GM18907 (cell line): Measurements from ENCODE around the gene FEM1A.
"Not testable (repeated sequence)": the region's sequence is repeated elsewhere in the genome, so short reads cannot be mapped to it uniquely, and the experiment has no call there.

Experiments used
- ATAC-seq: cut with Tn5 transposase; IDR thresholded peaks from one replicate; pipeline ENCODE4 v1.9.1; 2021; ENCODE audit warnings: mild to moderate bottlenecking, moderate library complexity; ENCODE audit not compliant: unreplicated experiment

The FEM1A gene

GRCh38 chr19:4811328-4812131 lies 20.0 kb downstream of the FEM1A start:
- no peak for ATAC-seq

- ATAC-seq = no peak
These were observed 23.3 kb downstream of the FEM1A start for GRCh38 chr19:4814625-4815425.

- ATAC-seq = no peak
These were observed 24.1 kb downstream of the FEM1A start for GRCh38 chr19:4815426-4816201.

GRCh38 chr19:4816202-4816949 lies 24.8 kb downstream of the FEM1A start:
- ATAC-seq = no peak

- ATAC-seq = no peak
These were observed 25.4 kb downstream of the FEM1A start for GRCh38 chr19:4816950-4817278.

GRCh38 chr19:4817467-4818277 lies 26.1 kb downstream of the FEM1A start:
- ATAC-seq = no peak

- no peak for ATAC-seq
These were observed 29.7 kb downstream of the FEM1A start for GRCh38 chr19:4821265-4821664.

- not testable (repeated sequence) for ATAC-seq
These were observed 30.8 kb downstream of the FEM1A start for GRCh38 chr19:4822354-4822753.

GRCh38 chr19:4823577-4823976 lies 32.0 kb downstream of the FEM1A start:
- no peak for ATAC-seq

GRCh38 chr19:4829001-4829712 lies 37.6 kb downstream of the FEM1A start:
- ATAC-seq = no peak

- ATAC-seq = no peak
These were observed 38.8 kb downstream of the FEM1A start for GRCh38 chr19:4830332-4830731.

- ATAC-seq = no peak
These were observed 39.3 kb downstream of the FEM1A start for GRCh38 chr19:4830768-4831265.

- peak; percentile 62 for ATAC-seq
These were observed 39.9 kb downstream of the FEM1A start, which contains the start of gene TICAM1 for GRCh38 chr19:4831304-4831978. Gene TICAM1 (minus strand): TSS chr19:4831712. CDS start chr19:4818377, 13,335 bp downstream.

- ATAC-seq = not testable (repeated sequence)
These were observed 40.4 kb downstream of the FEM1A start for GRCh38 chr19:4831979-4832340.

- ATAC-seq = no peak
These were observed 41.2 kb downstream of the FEM1A start for GRCh38 chr19:4832776-4833175.

- ATAC-seq = no peak
These were observed 47.7 kb downstream of the FEM1A start for GRCh38 chr19:4839192-4839591.

GRCh38 chr19:4843647-4843965 lies 52.1 kb downstream of the FEM1A start:
- ATAC-seq = no peak

GRCh38 chr19:4844348-4845179 lies 53.0 kb downstream of the FEM1A start:
- no peak for ATAC-seq
